GM12878 (cell line): Measurements from ENCODE around the gene HAPLN2. TPM values are rescaled to one million over a fixed set of nuclear protein-coding genes. Genes with fewer than 3 reads are reported as not detected.

Source experiments
- ATAC-seq: fragments of 200-7000 bp; cut with Tn5 transposase; 3 replicates; pipeline ENCODE4 v1.9.1; 2020; ENCODE audit warnings: mild to moderate bottlenecking, moderate library complexity
- BruUV-seq: library from RNA; stranded (reverse); fragments of 400-500 nt; replicated peaks from 2 replicates; lab custom pipeline; 2021; lab: Mats Ljungman, UMichigan
- CTCF ChIA-PET: fragments of 300-600 bp; sonication (Branson Sonifier 250); formaldehyde crosslinking; extraction: SDS; loops from one replicate; lab custom pipeline; 2021; ENCODE audit warnings: inconsistent platforms; lab: Yijun Ruan, JAX
- POLR2A ChIA-PET: fragments of 350-600 bp; formaldehyde crosslinking; extraction: SDS; loops from one replicate; lab custom pipeline; 2021; ENCODE audit warnings: inconsistent platforms; lab: Charles Lee
- RAD21 ChIA-PET: fragments of 300-600 bp; sonication (Branson Sonifier 250); formaldehyde crosslinking; loops from one replicate; lab custom pipeline; 2023; ENCODE audit warnings: antibody characterized with exemption; ENCODE audit not compliant: unreplicated experiment; lab: Charles Lee
- SMC1A ChIA-PET: fragments of 300-600 bp; sonication (Branson Sonifier 250); formaldehyde crosslinking; loops from one replicate; lab custom pipeline; 2023; ENCODE audit not compliant: unreplicated experiment, uncharacterized antibody; lab: Charles Lee
- DNase-seq: peaks from one replicate; pipeline ENCODE4 v3.0.0-alpha.2; 2011; ENCODE audit warnings: low read depth, low spot score
- FAIRE-seq: peaks from 3 replicates; lab custom pipeline; 2011; peaks lifted over from hg19 to GRCh38; lab: Jason Lieb, UNC
- H2AFZ ChIP-seq: 2 replicates; pipeline ENCODE4 v1.6.0; 2011; ENCODE audit warnings: low read depth, low read length, control low read depth; ENCODE audit not compliant: control insufficient read depth
- H3K27ac ChIP-seq: 2 replicates; pipeline ENCODE4 v1.5.1; 2011; ENCODE audit warnings: control low read depth; ENCODE audit not compliant: control insufficient read depth, insufficient read depth
- H3K27me3 ChIP-seq, 2 experiments: replicated peaks in 1 of 2; 2 replicates each; pipeline versions ENCODE4 v1.6.0 to v1.6.1; 2011; ENCODE audit warnings: low read length in 1 of 2; ENCODE audit not compliant: control insufficient read depth in 2 of 2, insufficient read depth in 2 of 2
- H3K36me3 ChIP-seq, 2 experiments: 2 replicates each; pipeline ENCODE4 v1.5.1; 2011; ENCODE audit warnings: low read length in 1 of 2; ENCODE audit not compliant: control insufficient read depth in 2 of 2, insufficient read depth in 2 of 2
- H3K4me1 ChIP-seq: 2 replicates; pipeline ENCODE4 v1.6.1; 2011; ENCODE audit warnings: mild to moderate bottlenecking, low read length, moderate library complexity, mixed read lengths; ENCODE audit not compliant: control insufficient read depth, insufficient read depth
- H3K4me2 ChIP-seq: 2 replicates; pipeline ENCODE4 v1.6.0; 2011; ENCODE audit warnings: control low read depth; ENCODE audit not compliant: control insufficient read depth, insufficient read depth
- H3K4me3 ChIP-seq: fragments of 200-600 bp; sonication (generic); 2 replicates; pipeline ENCODE4 v1.5.1; 2016
- H3K79me2 ChIP-seq: 2 replicates; pipeline ENCODE4 v1.6.0; 2011; ENCODE audit warnings: low read length; ENCODE audit not compliant: control insufficient read depth, insufficient read depth
- H3K9ac ChIP-seq: 2 replicates; pipeline ENCODE4 v1.8.0; 2011; ENCODE audit warnings: low read length, control low read depth, mixed read lengths; ENCODE audit not compliant: control insufficient read depth, insufficient read depth
- H3K9me3 ChIP-seq: replicated peaks from 3 replicates; pipeline ENCODE4 v1.5.1; 2011; ENCODE audit warnings: mild to moderate bottlenecking, low read length; ENCODE audit not compliant: control insufficient read depth, insufficient read depth
- H4K20me1 ChIP-seq: 2 replicates; pipeline ENCODE4 v1.6.0; 2011; ENCODE audit not compliant: control insufficient read depth, insufficient read depth
- ASH2L ChIP-seq: fragments of 300-600, 200-600 bp; sonication (generic); IDR thresholded peaks from 2 replicates; pipeline ENCODE4 v1.6.1; 2017; ENCODE audit warnings: low read depth, mild to moderate bottlenecking, borderline replicate concordance
- GATAD2B ChIP-seq: fragments of 450-650 bp; conservative IDR thresholded peaks from 2 replicates; pipeline ENCODE4 v1.6.1; 2017; ENCODE audit warnings: low read depth, mild to moderate bottlenecking, moderate library complexity
- IKZF1 ChIP-seq: fragments of 450-650 bp; conservative IDR thresholded peaks from 2 replicates; pipeline ENCODE4 v1.6.1; 2017; ENCODE audit warnings: antibody characterized with exemption, mild to moderate bottlenecking
- PML ChIP-seq: IDR thresholded peaks from 2 replicates; pipeline ENCODE4 v1.6.1; 2012; ENCODE audit warnings: low read length, inconsistent platforms
- POLR2AphosphoS2 ChIP-seq: IDR thresholded peaks from 2 replicates; pipeline ENCODE4 v1.6.1; 2011; ENCODE audit warnings: low read depth, mild to moderate bottlenecking, low read length, improper control_type of control experiment, moderate library complexity
- RAD21 ChIP-seq: IDR thresholded peaks from 2 replicates; pipeline ENCODE4 v1.6.1; 2011; ENCODE audit warnings: mild to moderate bottlenecking, low read depth, low read length, moderate library complexity; ENCODE audit not compliant: insufficient read depth
- SMAD5 ChIP-seq: IDR thresholded peaks from 2 replicates; pipeline ENCODE4 v1.6.1; 2016; ENCODE audit warnings: antibody characterized with exemption, low read depth
- SRF ChIP-seq, 2 experiments: IDR thresholded peaks; 2 replicates each; pipeline ENCODE4 v1.6.1; 2011; ENCODE audit warnings: low read depth in 2 of 2, low read length in 2 of 2, mild to moderate bottlenecking in 1 of 2, moderate library complexity in 1 of 2
- TARDBP ChIP-seq: IDR thresholded peaks from 2 replicates; pipeline ENCODE4 v1.6.1; 2016; ENCODE audit warnings: borderline replicate concordance
- WGBS: methylation state at CpG from one replicate; pipeline ENCODE4 v1.1.6; 2016; ENCODE audit warnings: low lambda C conversion rate; ENCODE audit not compliant: insufficient replicate concordance, insufficient coverage; ENCODE audit errors: missing lambda C conversion rate; 5-methylcytosine and 5-hydroxymethylcytosine counted together
- in situ Hi-C: fragments of 300-500 bp; cut with MboI; formaldehyde crosslinking; loops from 9 replicates; pipeline ENCODE4 v1.14.3; 2018; ENCODE audit warnings: mixed read lengths
- intact Hi-C: fragments of 100-400 bp; cut with micrococcal nuclease; formaldehyde crosslinking; loops from one replicate; pipeline ENCODE4 v1.14.2; 2022; ENCODE audit not compliant: unreplicated experiment
- polyA plus RNA-seq, 11 experiments: library from polyadenylated mRNA; depleted of rRNA in 4 of 11; unstranded in 6 of 11; stranded (reverse) in 5 of 11; fragments of >200 nt; fragmentation: Nextera tagmentation in 4 of 11; fragmentation: Illumina TruSeq in 1 of 11; extraction: Ambion mirVana in 4 of 11; extraction: Trizol in 1 of 11; gene quantifications; 1 replicate in 1 of 11; 2 replicates in 10 of 11; pipeline versions ENCODE4 v1.2.1 to v1.2.3, GENCODE V29; 2011 to 2016; ENCODE audit warnings: inconsistent platforms in 2 of 11, missing spikeins in 2 of 11, low read depth in 1 of 11
- total RNA-seq, 4 experiments: library from RNA; depleted of rRNA in 3 of 4; stranded (reverse); fragments of >200 nt in 3 of 4; fragmentation: Illumina TruSeq in 1 of 4; extraction: Trizol in 1 of 4; gene quantifications; 2 replicates each; pipeline versions ENCODE4 v1.2.1 to v1.2.3, GENCODE V29; 2013 to 2021
- TF ChIP-seq, protein P1 (sequence below): fragments of 450-650 bp; IDR thresholded peaks from 2 replicates; pipeline ENCODE4 v1.6.1; 2017; ENCODE audit warnings: borderline replicate concordance
- TF ChIP-seq, protein P2 (sequence below), 3 experiments: IDR thresholded peaks in 2 of 3; conservative IDR thresholded peaks in 1 of 3; 2 replicates each; pipeline ENCODE4 v1.5.1; 2011; ENCODE audit warnings: low read depth in 3 of 3, low read length in 3 of 3, mild to moderate bottlenecking in 3 of 3, control low read depth in 2 of 3, moderate library complexity in 2 of 3, inconsistent platforms in 1 of 3, mixed read lengths in 1 of 3; ENCODE audit not compliant: control insufficient read depth in 2 of 3, insufficient read depth in 1 of 3; ENCODE audit errors: extremely low read depth in 1 of 3
- TF ChIP-seq, protein P3 (sequence below): fragments of 450-650 bp; IDR thresholded peaks from 2 replicates; pipeline ENCODE4 v1.6.1; 2017; ENCODE audit warnings: mild to moderate bottlenecking, low read depth, inconsistent platforms; ENCODE audit not compliant: poor library complexity, severe bottlenecking
- TF ChIP-seq, protein P4 (sequence below): IDR thresholded peaks from 2 replicates; pipeline ENCODE4 v1.6.1; 2011; ENCODE audit warnings: mild to moderate bottlenecking, low read depth, low read length, moderate library complexity; ENCODE audit not compliant: insufficient replicate concordance
- TF ChIP-seq, protein P5 (sequence below): IDR thresholded peaks from 2 replicates; pipeline ENCODE4 v1.6.1; 2011; ENCODE audit warnings: borderline replicate concordance, low read depth, mild to moderate bottlenecking, moderate library complexity, low read length; ENCODE audit not compliant: insufficient read depth, poor library complexity, severe bottlenecking

The HAPLN2 gene
- total and polyA plus RNA-seq, 10 of the 15 experiments (the other 5 are each of a cell fraction or from before 2014, with no cell fraction given): 0.15 to 0.24 TPM; not detected in 8

DNA sequence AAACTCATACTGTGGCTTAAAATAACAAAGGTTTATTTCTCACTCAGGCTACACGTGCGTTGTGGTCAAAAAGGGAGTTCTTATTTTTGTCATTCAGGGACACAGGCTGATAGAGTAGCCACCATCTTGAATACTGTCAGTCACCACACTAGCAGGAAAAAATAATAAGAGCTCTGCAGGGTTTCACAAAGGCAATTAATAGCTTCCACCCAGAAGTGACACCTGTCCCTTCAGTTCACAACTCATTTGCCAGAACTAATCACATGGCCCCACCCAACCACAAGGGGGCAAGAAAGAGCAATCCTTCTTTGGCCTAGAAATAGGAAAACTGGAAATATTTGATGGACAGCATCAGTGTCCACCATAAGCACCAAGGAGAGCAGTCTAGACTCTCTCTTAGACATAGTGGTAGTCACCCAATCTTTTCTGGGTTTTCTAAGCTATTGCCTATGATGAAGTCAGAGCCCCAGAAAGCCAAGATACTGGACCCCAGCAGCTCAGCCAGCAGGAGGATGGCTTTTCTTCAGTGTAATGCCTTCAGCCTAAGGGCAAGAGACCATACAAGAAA, 8.2 kb downstream of the HAPLN2 start:
- WGBS: 0% methylated on average over 2 of the region's 2 CpGs
- TF ChIP-seq IKZF1: peak; percentile 25; the same call in 1 of the 2 replicates
- no peak for TF ChIP-seq GATAD2B
- TF ChIP-seq, protein P1, sequence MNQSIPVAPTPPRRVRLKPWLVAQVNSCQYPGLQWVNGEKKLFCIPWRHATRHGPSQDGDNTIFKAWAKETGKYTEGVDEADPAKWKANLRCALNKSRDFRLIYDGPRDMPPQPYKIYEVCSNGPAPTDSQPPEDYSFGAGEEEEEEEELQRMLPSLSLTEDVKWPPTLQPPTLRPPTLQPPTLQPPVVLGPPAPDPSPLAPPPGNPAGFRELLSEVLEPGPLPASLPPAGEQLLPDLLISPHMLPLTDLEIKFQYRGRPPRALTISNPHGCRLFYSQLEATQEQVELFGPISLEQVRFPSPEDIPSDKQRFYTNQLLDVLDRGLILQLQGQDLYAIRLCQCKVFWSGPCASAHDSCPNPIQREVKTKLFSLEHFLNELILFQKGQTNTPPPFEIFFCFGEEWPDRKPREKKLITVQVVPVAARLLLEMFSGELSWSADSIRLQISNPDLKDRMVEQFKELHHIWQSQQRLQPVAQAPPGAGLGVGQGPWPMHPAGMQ: no peak
- TF ChIP-seq, protein P2, sequence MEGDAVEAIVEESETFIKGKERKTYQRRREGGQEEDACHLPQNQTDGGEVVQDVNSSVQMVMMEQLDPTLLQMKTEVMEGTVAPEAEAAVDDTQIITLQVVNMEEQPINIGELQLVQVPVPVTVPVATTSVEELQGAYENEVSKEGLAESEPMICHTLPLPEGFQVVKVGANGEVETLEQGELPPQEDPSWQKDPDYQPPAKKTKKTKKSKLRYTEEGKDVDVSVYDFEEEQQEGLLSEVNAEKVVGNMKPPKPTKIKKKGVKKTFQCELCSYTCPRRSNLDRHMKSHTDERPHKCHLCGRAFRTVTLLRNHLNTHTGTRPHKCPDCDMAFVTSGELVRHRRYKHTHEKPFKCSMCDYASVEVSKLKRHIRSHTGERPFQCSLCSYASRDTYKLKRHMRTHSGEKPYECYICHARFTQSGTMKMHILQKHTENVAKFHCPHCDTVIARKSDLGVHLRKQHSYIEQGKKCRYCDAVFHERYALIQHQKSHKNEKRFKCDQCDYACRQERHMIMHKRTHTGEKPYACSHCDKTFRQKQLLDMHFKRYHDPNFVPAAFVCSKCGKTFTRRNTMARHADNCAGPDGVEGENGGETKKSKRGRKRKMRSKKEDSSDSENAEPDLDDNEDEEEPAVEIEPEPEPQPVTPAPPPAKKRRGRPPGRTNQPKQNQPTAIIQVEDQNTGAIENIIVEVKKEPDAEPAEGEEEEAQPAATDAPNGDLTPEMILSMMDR (IDR thresholded peaks at IDR 0.05 in 2 of 3, conservative IDR thresholded peaks at IDR 0.05 in 1 of 3; ENCODE audit: control insufficient read depth in 2 of 3, extremely low read depth in 1 of 3, insufficient read depth in 1 of 3, low read depth in 3 of 3, low read length in 3 of 3): peak; percentile 61 to 68 (median 67)
- TF ChIP-seq, protein P3, sequence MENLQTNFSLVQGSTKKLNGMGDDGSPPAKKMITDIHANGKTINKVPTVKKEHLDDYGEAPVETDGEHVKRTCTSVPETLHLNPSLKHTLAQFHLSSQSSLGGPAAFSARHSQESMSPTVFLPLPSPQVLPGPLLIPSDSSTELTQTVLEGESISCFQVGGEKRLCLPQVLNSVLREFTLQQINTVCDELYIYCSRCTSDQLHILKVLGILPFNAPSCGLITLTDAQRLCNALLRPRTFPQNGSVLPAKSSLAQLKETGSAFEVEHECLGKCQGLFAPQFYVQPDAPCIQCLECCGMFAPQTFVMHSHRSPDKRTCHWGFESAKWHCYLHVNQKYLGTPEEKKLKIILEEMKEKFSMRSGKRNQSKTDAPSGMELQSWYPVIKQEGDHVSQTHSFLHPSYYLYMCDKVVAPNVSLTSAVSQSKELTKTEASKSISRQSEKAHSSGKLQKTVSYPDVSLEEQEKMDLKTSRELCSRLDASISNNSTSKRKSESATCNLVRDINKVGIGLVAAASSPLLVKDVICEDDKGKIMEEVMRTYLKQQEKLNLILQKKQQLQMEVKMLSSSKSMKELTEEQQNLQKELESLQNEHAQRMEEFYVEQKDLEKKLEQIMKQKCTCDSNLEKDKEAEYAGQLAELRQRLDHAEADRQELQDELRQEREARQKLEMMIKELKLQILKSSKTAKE: no peak
- TF ChIP-seq, protein P4, sequence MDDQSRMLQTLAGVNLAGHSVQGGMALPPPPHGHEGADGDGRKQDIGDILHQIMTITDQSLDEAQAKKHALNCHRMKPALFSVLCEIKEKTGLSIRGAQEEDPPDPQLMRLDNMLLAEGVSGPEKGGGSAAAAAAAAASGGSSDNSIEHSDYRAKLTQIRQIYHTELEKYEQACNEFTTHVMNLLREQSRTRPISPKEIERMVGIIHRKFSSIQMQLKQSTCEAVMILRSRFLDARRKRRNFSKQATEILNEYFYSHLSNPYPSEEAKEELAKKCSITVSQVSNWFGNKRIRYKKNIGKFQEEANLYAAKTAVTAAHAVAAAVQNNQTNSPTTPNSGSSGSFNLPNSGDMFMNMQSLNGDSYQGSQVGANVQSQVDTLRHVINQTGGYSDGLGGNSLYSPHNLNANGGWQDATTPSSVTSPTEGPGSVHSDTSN: no peak
- TF ChIP-seq SMAD5: no peak
- no peak for TF ChIP-seq SRF (IDR thresholded peaks at IDR 0.05; ENCODE audit: low read depth in 2 of 2, low read length in 2 of 2)
- TF ChIP-seq PML: no peak
- TF ChIP-seq POLR2AphosphoS2: no peak
- TF ChIP-seq ASH2L: no peak
- peak; percentile 59 for TF ChIP-seq RAD21
- TF ChIP-seq, protein P5, sequence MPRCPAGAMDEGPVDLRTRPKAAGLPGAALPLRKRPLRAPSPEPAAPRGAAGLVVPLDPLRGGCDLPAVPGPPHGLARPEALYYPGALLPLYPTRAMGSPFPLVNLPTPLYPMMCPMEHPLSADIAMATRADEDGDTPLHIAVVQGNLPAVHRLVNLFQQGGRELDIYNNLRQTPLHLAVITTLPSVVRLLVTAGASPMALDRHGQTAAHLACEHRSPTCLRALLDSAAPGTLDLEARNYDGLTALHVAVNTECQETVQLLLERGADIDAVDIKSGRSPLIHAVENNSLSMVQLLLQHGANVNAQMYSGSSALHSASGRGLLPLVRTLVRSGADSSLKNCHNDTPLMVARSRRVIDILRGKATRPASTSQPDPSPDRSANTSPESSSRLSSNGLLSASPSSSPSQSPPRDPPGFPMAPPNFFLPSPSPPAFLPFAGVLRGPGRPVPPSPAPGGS: no peak
- no peak for TF ChIP-seq TARDBP

More for the DNA sequence above, 8.2 kb downstream of the HAPLN2 start:
- peak; percentile 70 for ATAC-seq
- POLR2A ChIA-PET: interaction anchor here (0.6 to 1.1 kb wide), 4 partner anchors 16 to 260 kb away, joined by 3 to 7 read pairs (median 4); no protein-coding TSS in a partner anchor
- intact Hi-C loops (loop anchor here (1.0 to 10.0 kb wide), 2 partner anchors 30 to 97 kb away; partner anchors contain the start of genes ISG20L2 and METTL25B), in situ Hi-C loops (no loop called here)
- SMC1A ChIA-PET: interaction anchor here (0.7 to 3.0 kb wide), 22 partner anchors 12 to 1586 kb away, joined by 3 to 18 read pairs (median 4); no protein-coding TSS in a partner anchor
- Histone ChIP-seq H3K4me2 (no peak overlapping the region), H2AFZ (no peak overlapping the region), H3K4me3 (no peak overlapping the region), H3K36me3 (no peaks in the 10 kb centered on the region), H3K27ac (no peak overlapping the region), H4K20me1 (no peaks in the 10 kb centered on the region), H3K27me3 (peaks cover 10 to 16% of the 10 kb centered on the region in 2 experiments; a peak in 3 of 4 replicates), H3K4me1 (no peaks in the 10 kb centered on the region), H3K9ac (no peak overlapping the region), H3K9me3 (no peaks in the 10 kb centered on the region), H3K79me2 (no peaks in the 10 kb centered on the region)
- RAD21 ChIA-PET: interaction anchor here (0.5 to 2.4 kb wide), 18 partner anchors 9 to 263 kb away, joined by 3 to 20 read pairs (median 4); partner anchors contain the start of gene NES
- CTCF ChIA-PET: interaction anchor here (0.5 to 9.2 kb wide), 39 partner anchors 8 to 1782 kb away, joined by 3 to 208 read pairs (median 4); partner anchors contain the start of genes BCAN, CRABP2, HAPLN2 and ISG20L2
- BruUV-seq: no TSS peak
- FAIRE-seq: peak; percentile 78
- DNase-seq: no peak
